Measurements from ENCODE around the gene ETS1. TPM values are rescaled to one million over a fixed set of nuclear protein-coding genes. Genes with fewer than 3 reads are reported as not detected.

ETS1 gene
- total and polyA plus RNA-seq, 4 donors, result 20.7 to 154 (median 78.7) TPM

DNA sequence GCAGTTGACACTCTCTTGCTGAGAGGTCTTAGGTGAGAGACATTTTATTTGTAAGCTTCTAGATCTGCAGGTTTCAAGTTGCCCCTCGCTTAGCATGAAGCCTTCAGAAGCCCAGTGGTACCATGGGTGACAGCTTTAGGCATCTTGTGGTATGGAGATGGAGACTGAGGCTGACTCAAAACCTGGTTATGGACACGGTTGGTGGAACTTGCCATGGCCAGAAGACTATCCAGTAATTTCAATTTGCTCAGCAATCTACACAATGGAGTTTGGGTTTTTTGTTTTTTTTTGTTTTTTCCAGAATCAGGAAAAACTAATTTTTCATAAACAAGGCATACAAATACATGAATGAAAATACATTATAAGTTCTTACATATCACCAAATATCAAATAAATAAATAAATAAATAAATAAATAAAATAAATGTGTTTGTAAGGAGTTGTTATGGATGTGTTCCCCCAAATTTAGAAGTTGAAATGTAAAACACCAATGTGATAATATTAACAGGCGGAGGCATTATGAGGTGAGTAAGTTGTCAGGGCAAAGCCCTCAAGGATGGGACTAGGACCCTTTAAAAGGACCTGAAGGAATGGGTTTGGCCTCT, 22.6 kb downstream of the ETS1 start:
- TF ChIP-seq, protein P1, sequence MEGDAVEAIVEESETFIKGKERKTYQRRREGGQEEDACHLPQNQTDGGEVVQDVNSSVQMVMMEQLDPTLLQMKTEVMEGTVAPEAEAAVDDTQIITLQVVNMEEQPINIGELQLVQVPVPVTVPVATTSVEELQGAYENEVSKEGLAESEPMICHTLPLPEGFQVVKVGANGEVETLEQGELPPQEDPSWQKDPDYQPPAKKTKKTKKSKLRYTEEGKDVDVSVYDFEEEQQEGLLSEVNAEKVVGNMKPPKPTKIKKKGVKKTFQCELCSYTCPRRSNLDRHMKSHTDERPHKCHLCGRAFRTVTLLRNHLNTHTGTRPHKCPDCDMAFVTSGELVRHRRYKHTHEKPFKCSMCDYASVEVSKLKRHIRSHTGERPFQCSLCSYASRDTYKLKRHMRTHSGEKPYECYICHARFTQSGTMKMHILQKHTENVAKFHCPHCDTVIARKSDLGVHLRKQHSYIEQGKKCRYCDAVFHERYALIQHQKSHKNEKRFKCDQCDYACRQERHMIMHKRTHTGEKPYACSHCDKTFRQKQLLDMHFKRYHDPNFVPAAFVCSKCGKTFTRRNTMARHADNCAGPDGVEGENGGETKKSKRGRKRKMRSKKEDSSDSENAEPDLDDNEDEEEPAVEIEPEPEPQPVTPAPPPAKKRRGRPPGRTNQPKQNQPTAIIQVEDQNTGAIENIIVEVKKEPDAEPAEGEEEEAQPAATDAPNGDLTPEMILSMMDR (IDR thresholded peaks at IDR 0.05; ENCODE audit: control extremely low read depth, extremely low read depth), result no peak
- H3K27ac ChIP-seq (ENCODE audit: low read depth in 1 of 2, low read length in 1 of 2), result no peak overlapping the region
- WGBS, 2 donors, result 94 to 95% methylated on average over 3 of the region's 3 CpGs
- H3K9ac ChIP-seq (ENCODE audit: insufficient read depth in 1 of 2, low read length in 2 of 2), result no peak overlapping the region
- H3K27me3 ChIP-seq (ENCODE audit: control insufficient read depth in 3 of 3, insufficient read depth in 3 of 3, low read length in 2 of 3), result no peaks in the 10 kb centered on the region
- no peak overlapping the region for H3K4me3 ChIP-seq
- DNase-seq (no peak), ATAC-seq (ENCODE audit: insufficient read depth, low FRiP score) (no peak)
- H3K36me3 ChIP-seq (ENCODE audit: control insufficient read depth in 4 of 4, insufficient read depth in 4 of 4, low read length in 4 of 4), result no peaks in the 10 kb centered on the region
- H3K9me3 ChIP-seq (ENCODE audit: control insufficient read depth in 4 of 4, insufficient read depth in 3 of 4, low read length in 3 of 4), result peaks cover 0 to 2% (median 0%) of the 10 kb centered on the region in 4 donors
- H3K4me1 ChIP-seq (ENCODE audit: control insufficient read depth in 5 of 5, insufficient read depth in 5 of 5, low read length in 5 of 5), result peaks cover 0 to 16% (median 8%) of the 10 kb centered on the region in 5 donors

- H3K9me3 ChIP-seq (ENCODE audit: control insufficient read depth in 4 of 4, insufficient read depth in 3 of 4, low read length in 3 of 4), result peaks cover 0 to 2% (median 0%) of the 10 kb centered on the region in 4 donors
- DNase-seq (no peak), ATAC-seq (ENCODE audit: insufficient read depth, low FRiP score) (no peak)
- H3K27ac ChIP-seq (ENCODE audit: low read depth in 1 of 2, low read length in 1 of 2), result no peak overlapping the region
- no peaks in the 10 kb centered on the region for H3K36me3 ChIP-seq (ENCODE audit: control insufficient read depth in 4 of 4, insufficient read depth in 4 of 4, low read length in 4 of 4)
- 40 to 61% methylated on average over 11 of the region's 11 CpGs for WGBS, 2 donors
- TF ChIP-seq, protein P1 (IDR thresholded peaks at IDR 0.05; ENCODE audit: control extremely low read depth, extremely low read depth), result no peak
- peaks cover 0 to 16% (median 8%) of the 10 kb centered on the region in 5 donors for H3K4me1 ChIP-seq (ENCODE audit: control insufficient read depth in 5 of 5, insufficient read depth in 5 of 5, low read length in 5 of 5)
- H3K4me3 ChIP-seq, result no peak overlapping the region
- no peak overlapping the region for H3K9ac ChIP-seq (ENCODE audit: insufficient read depth in 1 of 2, low read length in 2 of 2)
- H3K27me3 ChIP-seq (ENCODE audit: control insufficient read depth in 3 of 3, insufficient read depth in 3 of 3, low read length in 2 of 3), result no peaks in the 10 kb centered on the region
These were observed 23.3 kb downstream of the ETS1 start for GRCh38 chr11:128563942-128564641.

DNA sequence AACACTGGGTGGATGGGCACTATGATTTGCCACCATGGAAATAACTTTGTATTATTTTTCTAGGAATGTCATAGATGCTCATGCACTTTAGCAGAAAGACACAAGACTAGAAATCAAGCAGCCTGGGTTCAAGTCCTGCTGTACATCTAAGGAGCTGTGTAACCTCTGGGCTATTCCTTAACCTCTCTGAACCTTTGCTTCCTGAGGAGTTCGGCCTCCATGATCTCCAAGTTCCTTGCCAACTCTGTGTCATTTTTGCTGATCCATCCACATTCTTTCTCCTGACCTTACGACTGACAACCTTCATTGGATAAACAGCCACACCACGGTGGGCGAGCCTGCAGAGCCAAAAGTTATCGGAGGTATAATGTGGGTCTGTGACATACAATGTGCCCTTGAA, 24.1 kb downstream of the ETS1 start:
- H3K9ac ChIP-seq (ENCODE audit: insufficient read depth in 1 of 2, low read length in 2 of 2), result no peak overlapping the region
- no peaks in the 10 kb centered on the region for H3K36me3 ChIP-seq (ENCODE audit: control insufficient read depth in 4 of 4, insufficient read depth in 4 of 4, low read length in 4 of 4)
- WGBS, 2 donors, result 74 to 86% methylated on average over 5 of the region's 5 CpGs
- DNase-seq (no peak), ATAC-seq (ENCODE audit: insufficient read depth, low FRiP score) (no peak)
- no peaks in the 10 kb centered on the region for H3K27me3 ChIP-seq (ENCODE audit: control insufficient read depth in 3 of 3, insufficient read depth in 3 of 3, low read length in 2 of 3)
- H3K27ac ChIP-seq (ENCODE audit: low read depth in 1 of 2, low read length in 1 of 2), result no peak overlapping the region
- TF ChIP-seq, protein P1 (IDR thresholded peaks at IDR 0.05; ENCODE audit: control extremely low read depth, extremely low read depth), result no peak
- no peak overlapping the region for H3K4me3 ChIP-seq
- peaks cover 0 to 2% (median 0%) of the 10 kb centered on the region in 4 donors for H3K9me3 ChIP-seq (ENCODE audit: control insufficient read depth in 4 of 4, insufficient read depth in 3 of 4, low read length in 3 of 4)
- peaks cover 0 to 15% (median 8%) of the 10 kb centered on the region in 5 donors for H3K4me1 ChIP-seq (ENCODE audit: control insufficient read depth in 5 of 5, insufficient read depth in 5 of 5, low read length in 5 of 5)

Measured in lung (tissue), 12 donors.